RWPE1 (cell line): Measurements from ENCODE around the gene LMO1.

ENCODE experiments used
- CTCF ChIA-PET: fragments of 350-600 bp; sonication (Branson Sonifier 250); formaldehyde crosslinking; extraction: SDS; loops from one replicate; lab custom pipeline; 2021; lab: Yijun Ruan, JAX
- POLR2A ChIA-PET: fragments of 400-600 bp; formaldehyde crosslinking; extraction: SDS; loops from one replicate; lab custom pipeline; 2020; ENCODE audit warnings: antibody characterized with exemption; ENCODE audit not compliant: low non-redundant PET; lab: Yijun Ruan, JAX
- DNase-seq: peaks from one replicate; pipeline ENCODE4 v3.0.0; 2012; ENCODE audit warnings: low spot score
- H3K27ac ChIP-seq: fragments of 450-650 bp; 2 replicates; pipeline ENCODE4 v1.5.1; 2017
- TF ChIP-seq, protein P1 (sequence below): fragments of 450-650 bp; conservative IDR thresholded peaks from 2 replicates; pipeline ENCODE4 v1.5.1; 2017; ENCODE audit warnings: low read depth, mild to moderate bottlenecking

The LMO1 gene

DNA sequence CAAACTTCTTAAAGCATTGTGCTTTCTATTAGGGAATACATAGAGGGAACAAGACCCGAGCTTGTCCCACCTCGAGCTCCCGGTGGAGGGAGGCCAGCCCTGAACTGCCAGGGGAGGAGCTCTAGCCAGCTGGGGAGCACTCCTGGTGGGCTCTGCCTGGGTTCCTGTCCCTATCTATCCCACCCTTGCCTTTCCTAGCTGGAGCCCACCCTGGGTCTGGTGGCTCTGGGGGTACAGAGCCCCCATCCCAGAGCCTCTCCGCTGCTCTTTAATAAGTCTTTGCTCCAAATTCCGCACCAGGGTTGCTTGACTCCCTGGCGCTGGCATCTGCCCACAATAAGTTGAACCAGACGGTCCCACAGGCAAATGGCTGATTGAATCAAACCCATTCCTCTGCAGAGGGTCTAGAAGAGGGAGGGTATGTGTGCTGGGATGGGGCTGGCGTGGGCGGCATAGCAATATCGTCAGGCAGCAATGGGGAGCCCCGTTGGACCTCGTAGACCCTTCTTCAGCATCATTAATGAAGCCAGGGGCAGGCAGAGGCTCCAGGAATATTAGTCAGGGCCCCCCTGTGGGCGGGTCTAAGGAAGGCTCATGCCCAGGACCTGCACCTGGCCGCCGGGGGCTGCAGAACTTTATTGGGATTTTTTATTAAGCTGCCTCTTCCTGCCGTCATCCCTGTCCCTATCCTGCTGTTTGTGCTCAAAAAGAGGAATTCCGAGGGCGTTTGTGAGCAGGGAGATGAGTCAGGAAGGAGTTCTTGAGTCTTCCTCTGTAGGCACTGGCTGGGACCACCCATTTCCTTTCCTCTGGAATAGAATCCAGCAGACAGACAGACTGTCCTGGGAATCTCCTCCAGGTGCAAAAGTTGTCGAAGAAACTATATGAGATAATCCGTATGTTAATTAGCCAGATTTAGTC lies 56.3 kb downstream of the LMO1 start:
- DNase-seq, result no peak
- ChIA-PET POLR2A (no interaction called here), CTCF (interaction anchor here (2.7 kb wide), 1 partner anchor 13 kb away, joined by 16 read pairs; no protein-coding TSS in a partner anchor)
- TF ChIP-seq, protein P1, sequence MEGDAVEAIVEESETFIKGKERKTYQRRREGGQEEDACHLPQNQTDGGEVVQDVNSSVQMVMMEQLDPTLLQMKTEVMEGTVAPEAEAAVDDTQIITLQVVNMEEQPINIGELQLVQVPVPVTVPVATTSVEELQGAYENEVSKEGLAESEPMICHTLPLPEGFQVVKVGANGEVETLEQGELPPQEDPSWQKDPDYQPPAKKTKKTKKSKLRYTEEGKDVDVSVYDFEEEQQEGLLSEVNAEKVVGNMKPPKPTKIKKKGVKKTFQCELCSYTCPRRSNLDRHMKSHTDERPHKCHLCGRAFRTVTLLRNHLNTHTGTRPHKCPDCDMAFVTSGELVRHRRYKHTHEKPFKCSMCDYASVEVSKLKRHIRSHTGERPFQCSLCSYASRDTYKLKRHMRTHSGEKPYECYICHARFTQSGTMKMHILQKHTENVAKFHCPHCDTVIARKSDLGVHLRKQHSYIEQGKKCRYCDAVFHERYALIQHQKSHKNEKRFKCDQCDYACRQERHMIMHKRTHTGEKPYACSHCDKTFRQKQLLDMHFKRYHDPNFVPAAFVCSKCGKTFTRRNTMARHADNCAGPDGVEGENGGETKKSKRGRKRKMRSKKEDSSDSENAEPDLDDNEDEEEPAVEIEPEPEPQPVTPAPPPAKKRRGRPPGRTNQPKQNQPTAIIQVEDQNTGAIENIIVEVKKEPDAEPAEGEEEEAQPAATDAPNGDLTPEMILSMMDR, result no peak
- no peak overlapping the region for H3K27ac ChIP-seq

DNA sequence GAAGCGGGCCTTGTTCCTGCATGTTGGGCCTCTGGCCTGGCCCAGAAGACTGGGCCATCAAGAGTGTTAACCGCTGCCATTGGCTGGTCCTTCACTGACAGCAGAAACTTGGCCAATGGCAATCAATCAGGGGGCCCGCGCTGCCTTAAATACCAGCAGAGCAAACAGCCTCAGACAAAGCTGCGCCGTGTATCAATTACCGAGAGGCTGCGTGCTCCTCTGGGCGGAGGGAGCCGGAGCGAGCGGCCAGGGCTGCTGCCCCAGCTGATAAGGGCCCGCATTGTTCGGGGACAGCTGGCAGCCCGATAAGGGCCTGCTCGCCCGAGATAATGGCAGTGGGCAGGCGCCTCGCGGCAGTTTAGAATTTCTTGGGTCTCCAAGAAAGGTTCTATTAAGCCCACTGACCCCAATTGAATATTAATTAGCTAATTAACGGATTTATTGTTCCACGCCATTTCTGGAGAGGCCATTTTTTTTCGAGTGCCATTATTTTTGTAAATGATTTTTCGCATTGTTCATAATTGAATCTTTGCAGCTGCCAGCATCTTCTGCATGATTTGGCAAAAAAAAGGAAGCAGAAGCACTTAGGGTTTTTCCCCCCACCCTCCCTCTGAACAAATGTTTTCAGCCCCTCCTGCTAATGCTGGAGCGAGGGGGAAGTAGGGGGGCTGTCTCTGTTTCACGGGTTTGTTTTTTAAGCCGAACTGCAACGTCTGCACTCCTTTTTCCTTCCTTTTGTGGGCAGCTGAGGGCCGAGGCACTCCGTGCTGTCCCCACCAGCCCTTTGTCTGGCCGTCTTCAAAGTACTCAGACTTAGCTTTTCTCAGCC lies 57.2 kb downstream of the LMO1 start:
- TF ChIP-seq, protein P1, result no peak
- H3K27ac ChIP-seq, result no peak overlapping the region
- ChIA-PET POLR2A (no interaction called here), CTCF (interaction anchor here (2.7 kb wide), 1 partner anchor 14 kb away, joined by 16 read pairs; no protein-coding TSS in a partner anchor)
- no peak for DNase-seq

DNA sequence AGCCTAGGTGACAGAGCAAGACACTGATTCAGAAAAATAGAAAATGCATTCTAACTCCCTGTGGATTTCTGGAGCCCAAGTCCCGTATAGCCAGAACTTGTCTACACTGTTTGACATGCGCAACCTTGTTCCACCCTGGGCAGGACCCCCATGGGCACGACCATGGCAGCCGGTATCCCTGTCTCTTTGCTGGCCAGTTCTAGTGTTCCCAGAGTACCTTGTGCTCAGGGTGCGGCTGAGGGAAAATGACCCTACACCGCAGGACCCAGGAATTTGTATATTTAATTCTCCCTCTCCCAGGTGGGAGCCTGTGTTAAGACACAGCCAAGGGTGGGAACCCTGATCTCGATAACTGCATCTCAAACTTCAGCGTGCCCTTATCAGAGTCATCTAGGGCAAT lies 58.1 kb downstream of the LMO1 start:
- H3K27ac ChIP-seq, result no peak overlapping the region
- CTCF ChIA-PET, result interaction anchor here (2.7 kb wide), 1 partner anchor 14 kb away, joined by 16 read pairs; no protein-coding TSS in a partner anchor
- TF ChIP-seq, protein P1, result no peak
- DNase-seq, result no peak
- POLR2A ChIA-PET, result no interaction called here

DNA sequence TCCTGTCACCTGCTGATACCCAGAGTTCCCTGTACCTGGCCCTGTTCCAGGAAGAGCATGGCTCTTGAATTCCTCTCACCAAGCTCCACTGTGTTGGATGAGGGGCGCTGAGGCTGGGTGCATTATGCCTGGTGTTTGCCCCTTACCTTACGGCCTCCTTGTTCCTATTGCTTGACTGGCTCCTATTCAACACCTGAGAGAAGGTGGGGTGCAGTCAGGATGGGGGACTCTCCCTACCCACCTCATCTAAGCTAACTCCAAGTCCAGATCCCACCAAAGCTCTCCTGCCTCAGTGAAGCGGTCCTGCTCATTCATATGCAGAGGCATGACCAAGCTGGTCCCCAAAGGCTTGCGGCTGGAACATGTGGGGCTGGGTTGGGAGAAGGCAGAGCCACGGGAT lies 59.1 kb downstream of the LMO1 start:
- DNase-seq, result no peak
- ChIA-PET CTCF (interaction anchor here (0.6 to 0.9 kb wide), 2 partner anchors 12 to 59 kb away, joined by 3 read pairs; partner anchors contain the start of gene LMO1), POLR2A (no interaction called here)
- TF ChIP-seq, protein P1, result no peak
- no peak overlapping the region for H3K27ac ChIP-seq

DNA sequence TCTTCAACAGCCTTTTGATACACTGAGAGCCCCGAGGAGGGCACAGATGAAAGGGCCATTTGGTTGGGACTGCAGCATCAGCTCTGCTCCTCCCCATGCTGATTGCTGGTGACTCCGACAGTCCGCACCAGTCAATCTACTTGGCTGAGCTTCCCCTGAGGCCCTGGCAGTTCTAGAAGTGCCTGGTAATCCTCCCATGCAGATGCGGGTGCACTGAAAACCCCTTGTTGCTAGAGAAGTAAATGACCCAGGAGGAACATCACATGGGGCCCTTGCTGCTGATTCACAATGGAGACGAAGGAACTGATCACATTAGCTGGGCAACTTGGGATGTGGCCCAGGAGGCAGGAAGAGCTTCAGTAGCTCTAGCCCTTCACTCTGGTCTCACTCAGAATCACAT lies 59.7 kb downstream of the LMO1 start:
- POLR2A ChIA-PET, result no interaction called here

More for the DNA sequence above, 59.7 kb downstream of the LMO1 start:
- no peak overlapping the region for H3K27ac ChIP-seq
- TF ChIP-seq, protein P1, result no peak
- DNase-seq, result no peak
- CTCF ChIA-PET, result interaction anchor here (0.6 to 0.9 kb wide), 3 partner anchors 11 to 171 kb away, joined by 3 read pairs; partner anchors contain the start of gene LMO1
